Stomach (tissue), 9 donors: Measurements from ENCODE around the gene AUTS2. TPM values are rescaled to one million over a fixed set of nuclear protein-coding genes. Genes with fewer than 3 reads are reported as not detected.

Source experiments
- DNase-seq, 2 donors: peaks; one replicate each; pipeline versions ENCODE4 v3.0.0 to v3.0.0-alpha.2; 2013 to 2019
- H3K27ac ChIP-seq, 5 donors: fragments of 200-600 bp in 4 of 5; sonication (generic) in 4 of 5; one replicate each; pipeline ENCODE4 v1.5.1; 2013 to 2019; ENCODE audit warnings: mild to moderate bottlenecking in 1 of 5, moderate library complexity in 1 of 5
- H3K27me3 ChIP-seq, 3 donors: fragments of 200-600 bp; sonication (generic); one replicate each; pipeline ENCODE4 v1.5.1; 2017 to 2019; ENCODE audit warnings: mixed run types in 1 of 3
- H3K36me3 ChIP-seq, 4 donors: fragments of 200-600 bp; sonication (generic); 1 replicate in 3 of 4; 2 replicates in 1 of 4; pipeline ENCODE4 v1.5.1; 2016 to 2019
- H3K4me1 ChIP-seq, 4 donors: fragments of 200-600 bp; sonication (generic); one replicate each; pipeline ENCODE4 v1.5.1; 2016 to 2019
- H3K4me3 ChIP-seq, 4 donors: fragments of 200-600 bp; sonication (generic) in 3 of 4; one replicate each; pipeline ENCODE4 v1.5.1; 2016 to 2019; ENCODE audit warnings: mild to moderate bottlenecking in 1 of 4
- H3K9me3 ChIP-seq, 4 donors: fragments of 200-600 bp; sonication (generic); one replicate each; pipeline ENCODE4 v1.5.1; 2016 to 2019
- CTCF ChIP-seq, 7 experiments: fragments of 450-650 bp in 4 of 7; fragments of 200-600 bp in 3 of 7; sonication (generic) in 3 of 7; IDR thresholded peaks; one replicate each; pipeline ENCODE4 v1.5.1; 2016 to 2019; ENCODE audit warnings: antibody characterized with exemption in 7 of 7, control low read depth in 2 of 7, mild to moderate bottlenecking in 1 of 7
- EP300 ChIP-seq: sonication (generic); formaldehyde crosslinking; IDR thresholded peaks from one replicate; pipeline ENCODE4 v1.6.1; 2017; ENCODE audit warnings: antibody characterized with exemption
- POLR2A ChIP-seq, 4 donors: fragments of 450-650 bp; IDR thresholded peaks; one replicate each; pipeline ENCODE4 v1.6.1; 2016; ENCODE audit warnings: antibody characterized with exemption in 4 of 4, control low read depth in 2 of 4, mild to moderate bottlenecking in 1 of 4, moderate library complexity in 1 of 4
- POLR2AphosphoS5 ChIP-seq, 3 donors: sonication (generic); formaldehyde crosslinking; IDR thresholded peaks; one replicate each; pipeline ENCODE4 v1.6.1; 2016; ENCODE audit warnings: antibody characterized with exemption in 3 of 3
- WGBS, 5 donors: extraction: QIAGEN DNeasy Blood & Tissue Kit in 3 of 5; methylation state at CpG; one replicate each; pipeline versions ENCODE4 v1.1.5 to v1.1.7; 2013 to 2018; 5-methylcytosine and 5-hydroxymethylcytosine counted together
- intact Hi-C: fragments of 100-400 bp; cut with DNase I; formaldehyde crosslinking; loops from one replicate; pipeline ENCODE4 v1.15.1; 2023; ENCODE audit warnings: low total_unique reads
- polyA plus RNA-seq, 3 donors: library from polyadenylated mRNA; stranded (reverse); fragments of 200-250 nt; gene quantifications; one replicate each; pipeline ENCODE4 v1.2.3, GENCODE V29; 2013
- total RNA-seq, 5 donors: library from RNA; depleted of rRNA; stranded (reverse); fragments of >200 nt; gene quantifications; one replicate each; pipeline versions ENCODE4 v1.1.0 to v1.2.3, GENCODE V29; 2014 to 2016
- donor health status: healthy with polysubstance abuse.
- donor health status: Bipolar disorder and iron deficiency.
- donor health status: healthy.

Gene AUTS2
- total and polyA plus RNA-seq, 8 donors, result 3.8 to 90.3 (median 38.1) TPM

GRCh38 chr7:69770613-69771012 is 172.3 kb downstream of the AUTS2 start:
- Histone ChIP-seq H3K9me3 (no peaks in the 10 kb centered on the region), H3K4me3 (no peak overlapping the region), H3K27me3 (no peaks in the 10 kb centered on the region), H3K4me1 (peaks cover 0 to 15% (median 5%) of the 10 kb centered on the region in 4 donors), H3K27ac (no peak overlapping the region), H3K36me3 (no peaks in the 10 kb centered on the region)
- DNase-seq, result no peak
- intact Hi-C loops, result no loop called here
- TF ChIP-seq POLR2A (IDR thresholded peaks at IDR 0.05), result no peak
- no peak for TF ChIP-seq POLR2AphosphoS5 (IDR thresholded peaks at IDR 0.05)
- TF ChIP-seq EP300, result no peak
- no peak for TF ChIP-seq CTCF (IDR thresholded peaks at IDR 0.05)
- WGBS, 5 donors, result 69 to 91% (median 84%) methylated on average over 6 of the region's 6 CpGs

- no peaks in the 10 kb centered on the region for H3K9me3 ChIP-seq
- no peaks in the 10 kb centered on the region for H3K36me3 ChIP-seq
- no peaks in the 10 kb centered on the region for H3K27me3 ChIP-seq
- no peak overlapping the region for H3K4me3 ChIP-seq
- no peak for DNase-seq
- H3K4me1 ChIP-seq, result peaks cover 0 to 15% (median 5%) of the 10 kb centered on the region in 4 donors
- no peak overlapping the region for H3K27ac ChIP-seq
- 77 to 89% (median 79%) methylated on average over 9 of the region's 9 CpGs for WGBS, 5 donors
- intact Hi-C loops, result no loop called here
- TF ChIP-seq POLR2AphosphoS5 (IDR thresholded peaks at IDR 0.05), result no peak
- no peak for TF ChIP-seq POLR2A (IDR thresholded peaks at IDR 0.05)
- no peak for TF ChIP-seq CTCF (IDR thresholded peaks at IDR 0.05)
- TF ChIP-seq EP300, result no peak
These were observed 174.6 kb downstream of the AUTS2 start for GRCh38 chr7:69772718-69773436.

DNA sequence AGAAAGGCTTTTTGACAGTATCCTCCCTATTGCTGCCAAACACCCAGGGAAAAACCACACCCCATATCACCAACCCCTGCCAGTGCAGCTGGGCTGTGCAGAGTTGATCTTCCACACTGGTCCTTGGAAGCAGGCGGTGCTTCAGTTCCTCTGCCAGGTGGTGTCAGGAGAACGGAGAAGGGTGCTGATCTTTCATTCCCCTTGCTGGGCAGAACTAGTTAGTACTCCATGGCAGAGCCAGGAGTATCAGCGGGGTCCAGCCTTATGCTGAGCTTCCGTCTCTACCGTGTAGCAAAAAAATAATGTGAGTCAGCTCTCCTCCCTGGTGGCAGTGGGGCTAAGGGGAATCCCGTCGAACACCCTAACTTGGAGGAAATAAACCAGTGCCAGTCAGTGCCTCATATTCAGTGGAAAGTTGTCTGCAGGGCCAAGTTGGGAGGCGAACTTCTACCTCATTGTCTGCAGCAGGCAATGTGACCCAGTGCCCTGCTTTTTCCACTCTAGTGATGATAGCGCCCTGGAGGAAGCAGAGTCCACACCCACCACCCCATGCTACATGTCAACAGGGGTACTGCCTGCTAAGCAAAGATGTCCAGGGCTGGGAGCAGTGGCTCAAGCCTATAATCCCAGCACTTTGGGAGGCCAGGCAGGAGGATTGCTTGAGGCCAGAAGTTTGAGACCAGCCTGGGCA is 175.4 kb downstream of the AUTS2 start:
- no peaks in the 10 kb centered on the region for H3K27me3 ChIP-seq
- peak in 1 of 2 donors; percentile 36 for DNase-seq
- TF ChIP-seq POLR2A (IDR thresholded peaks at IDR 0.05), result no peak
- no peak for TF ChIP-seq CTCF (IDR thresholded peaks at IDR 0.05)
- no peak for TF ChIP-seq EP300
- no peak for TF ChIP-seq POLR2AphosphoS5 (IDR thresholded peaks at IDR 0.05)
- WGBS, 5 donors, result 60 to 77% (median 67%) methylated on average over 3 to 9 of the region's 9 CpGs
- H3K27ac ChIP-seq, result peak overlapping the region in 1 of 5 donors; percentile 25
- intact Hi-C loops, result no loop called here
- no peaks in the 10 kb centered on the region for H3K9me3 ChIP-seq
- H3K36me3 ChIP-seq, result no peaks in the 10 kb centered on the region
- H3K4me1 ChIP-seq, result peaks cover 0 to 15% (median 5%) of the 10 kb centered on the region in 4 donors
- no peak overlapping the region for H3K4me3 ChIP-seq

GRCh38 chr7:69775231-69775771 is 177.0 kb downstream of the AUTS2 start:
- Histone ChIP-seq H3K4me3 (no peak overlapping the region), H3K9me3 (no peaks in the 10 kb centered on the region), H3K27me3 (no peaks in the 10 kb centered on the region), H3K4me1 (peaks cover 0 to 10% (median 3%) of the 10 kb centered on the region in 4 donors), H3K36me3 (no peaks in the 10 kb centered on the region), H3K27ac (no peak overlapping the region)
- intact Hi-C loops, result no loop called here
- 67 to 83% (median 78%) methylated on average over 6 of the region's 6 CpGs for WGBS, 5 donors
- peak in 1 of 2 donors; percentile 66 for DNase-seq
- TF ChIP-seq CTCF (IDR thresholded peaks at IDR 0.05) (no peak), EP300 (no peak), POLR2A (IDR thresholded peaks at IDR 0.05) (no peak), POLR2AphosphoS5 (IDR thresholded peaks at IDR 0.05) (no peak)
